BJ (cell line): ENCODE data around the gene PROS1. TPM values are rescaled to one million over a fixed set of nuclear protein-coding genes. Genes with fewer than 3 reads are reported as not detected.

ENCODE experiments used
- CTCF ChIA-PET: fragments of 350-600 bp; formaldehyde crosslinking; extraction: SDS; loops from one replicate; lab custom pipeline; 2021; ENCODE audit warnings: antibody characterized with exemption, inconsistent platforms; lab: Yijun Ruan, JAX
- POLR2A ChIA-PET: fragments of 300-600 bp; sonication (Branson Sonifier 250); formaldehyde crosslinking; extraction: SDS; loops from one replicate; lab custom pipeline; 2021; ENCODE audit warnings: antibody characterized with exemption; lab: Charles Lee
- DNase-seq: peaks from one replicate; pipeline ENCODE4 v3.0.0-alpha.2; 2011; ENCODE audit warnings: low read depth
- H3K27me3 ChIP-seq: 2 replicates; pipeline ENCODE4 v1.6.0; 2011; ENCODE audit warnings: low read length; ENCODE audit not compliant: control insufficient read depth, insufficient read depth
- H3K36me3 ChIP-seq: 2 replicates; pipeline ENCODE4 v1.5.1; 2011; ENCODE audit warnings: low read length; ENCODE audit not compliant: control insufficient read depth, insufficient read depth
- H3K4me3 ChIP-seq: 2 replicates; pipeline ENCODE4 v1.5.1; 2011; ENCODE audit warnings: low read depth, mild to moderate bottlenecking, control low read depth, low read length
- polyA minus RNA-seq: library from RNA; depleted of rRNA, polyadenylated mRNA; stranded (reverse); fragments of >200 nt; gene quantifications from 2 replicates; pipeline ENCODE4 v1.2.3, GENCODE V29; 2011; rRNA and poly(A)+ RNA removed
- polyA plus RNA-seq: library from polyadenylated mRNA; depleted of rRNA; stranded (reverse); fragments of >200 nt; gene quantifications from 2 replicates; pipeline ENCODE4 v1.2.3, GENCODE V29; 2011; rRNA removed
- TF ChIP-seq, protein P1 (sequence below): IDR thresholded peaks from 2 replicates; pipeline ENCODE4 v1.5.1; 2011; ENCODE audit warnings: low read depth, mild to moderate bottlenecking, control low read depth, inconsistent platforms, low read length, moderate library complexity; ENCODE audit not compliant: insufficient read depth

Gene PROS1
- polyA plus RNA-seq (2.0 and 5.2 TPM in 2 replicates), polyA minus RNA-seq (0.24 and 1.1 TPM in 2 replicates)

DNA sequence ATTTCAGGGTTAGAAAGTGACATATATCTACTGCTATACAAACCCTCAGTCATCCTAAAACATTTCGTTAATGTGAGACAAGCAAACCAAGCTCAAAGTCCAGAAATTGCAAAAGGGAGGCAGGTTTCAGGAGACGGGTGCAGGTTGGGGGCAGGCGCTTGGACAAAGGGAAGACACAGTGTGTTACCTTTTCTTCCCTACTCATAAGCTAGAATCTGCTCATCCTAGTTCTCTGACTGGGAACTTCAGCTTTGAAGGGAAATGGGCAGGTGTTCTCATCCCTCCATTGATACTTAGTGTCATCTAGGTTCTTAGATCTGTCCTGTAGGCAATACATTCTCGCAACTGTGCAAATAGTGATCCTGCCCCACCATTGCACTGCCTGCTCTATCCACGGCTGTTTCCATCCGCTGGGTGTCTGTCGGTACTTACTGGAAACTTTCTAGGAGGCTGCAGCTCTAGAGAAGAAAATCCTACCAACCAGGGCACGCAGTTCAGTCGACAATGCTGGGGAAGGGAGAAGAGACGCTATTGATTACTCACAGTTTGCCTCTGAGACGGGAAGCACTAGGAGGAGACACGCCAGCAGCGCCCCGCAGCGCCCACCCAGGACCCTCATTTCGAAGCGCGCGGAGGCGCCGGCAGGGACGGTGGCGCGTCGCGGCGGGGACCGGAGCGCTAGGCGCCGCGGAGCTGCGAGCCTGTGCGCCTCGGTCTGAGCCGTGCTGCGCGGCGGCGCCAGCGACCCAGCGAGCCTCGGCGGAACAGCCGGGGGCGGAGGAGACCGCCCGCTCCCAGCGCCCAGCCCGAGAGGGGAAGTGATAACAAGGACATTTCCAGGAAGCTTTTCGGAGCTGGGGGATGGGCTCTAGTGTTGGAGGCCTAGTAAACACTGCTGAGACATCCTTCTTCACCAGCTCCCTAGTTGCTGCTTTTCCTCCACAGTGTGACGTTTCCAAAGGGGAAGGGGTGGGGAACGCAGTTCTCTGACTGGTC, at the start of gene PROS1:
PROS1 (minus strand) TSS at position 766 of the 996 bp plus-strand sequence; CDS start at position 619, 147 bp downstream.
- no peaks in the 10 kb centered on the region for H3K36me3 ChIP-seq
- ChIA-PET CTCF (interaction anchor here (0.9 kb wide), 1 partner anchor 31 kb away, joined by 3 read pairs; no protein-coding TSS in a partner anchor), POLR2A (no interaction called here)
- DNase-seq: no peak
- no peaks in the 10 kb centered on the region for H3K27me3 ChIP-seq
- H3K4me3 ChIP-seq: peak within 1 kb of the TSS; percentile 53
- TF ChIP-seq, protein P1, sequence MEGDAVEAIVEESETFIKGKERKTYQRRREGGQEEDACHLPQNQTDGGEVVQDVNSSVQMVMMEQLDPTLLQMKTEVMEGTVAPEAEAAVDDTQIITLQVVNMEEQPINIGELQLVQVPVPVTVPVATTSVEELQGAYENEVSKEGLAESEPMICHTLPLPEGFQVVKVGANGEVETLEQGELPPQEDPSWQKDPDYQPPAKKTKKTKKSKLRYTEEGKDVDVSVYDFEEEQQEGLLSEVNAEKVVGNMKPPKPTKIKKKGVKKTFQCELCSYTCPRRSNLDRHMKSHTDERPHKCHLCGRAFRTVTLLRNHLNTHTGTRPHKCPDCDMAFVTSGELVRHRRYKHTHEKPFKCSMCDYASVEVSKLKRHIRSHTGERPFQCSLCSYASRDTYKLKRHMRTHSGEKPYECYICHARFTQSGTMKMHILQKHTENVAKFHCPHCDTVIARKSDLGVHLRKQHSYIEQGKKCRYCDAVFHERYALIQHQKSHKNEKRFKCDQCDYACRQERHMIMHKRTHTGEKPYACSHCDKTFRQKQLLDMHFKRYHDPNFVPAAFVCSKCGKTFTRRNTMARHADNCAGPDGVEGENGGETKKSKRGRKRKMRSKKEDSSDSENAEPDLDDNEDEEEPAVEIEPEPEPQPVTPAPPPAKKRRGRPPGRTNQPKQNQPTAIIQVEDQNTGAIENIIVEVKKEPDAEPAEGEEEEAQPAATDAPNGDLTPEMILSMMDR: no peak

DNA sequence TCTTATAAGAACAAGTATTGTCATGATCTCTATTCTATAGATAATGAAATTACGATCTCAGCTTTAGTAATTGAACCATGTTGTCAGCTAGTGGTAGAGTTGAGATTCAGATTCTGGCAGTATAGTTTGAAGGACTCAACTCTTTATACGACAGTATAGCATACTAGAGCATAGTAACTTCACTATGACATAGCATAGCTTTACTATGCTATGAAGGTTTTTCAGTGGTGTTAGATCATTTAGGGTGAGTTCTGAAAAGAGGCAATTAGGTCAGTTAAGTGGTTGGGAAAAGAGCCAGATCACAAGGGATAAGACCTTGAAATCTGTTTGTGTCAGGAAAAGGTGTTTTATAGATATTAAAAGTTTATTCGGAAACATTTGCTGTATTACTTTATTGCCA, 46.6 kb upstream of the PROS1 start:
- CTCF ChIA-PET: no interaction called here
- Histone ChIP-seq H3K36me3 (no peaks in the 10 kb centered on the region), H3K27me3 (no peaks in the 10 kb centered on the region), H3K4me3 (no peak overlapping the region)
- TF ChIP-seq, protein P1: no peak
- no peak for DNase-seq
- POLR2A ChIA-PET: no interaction called here

DNA sequence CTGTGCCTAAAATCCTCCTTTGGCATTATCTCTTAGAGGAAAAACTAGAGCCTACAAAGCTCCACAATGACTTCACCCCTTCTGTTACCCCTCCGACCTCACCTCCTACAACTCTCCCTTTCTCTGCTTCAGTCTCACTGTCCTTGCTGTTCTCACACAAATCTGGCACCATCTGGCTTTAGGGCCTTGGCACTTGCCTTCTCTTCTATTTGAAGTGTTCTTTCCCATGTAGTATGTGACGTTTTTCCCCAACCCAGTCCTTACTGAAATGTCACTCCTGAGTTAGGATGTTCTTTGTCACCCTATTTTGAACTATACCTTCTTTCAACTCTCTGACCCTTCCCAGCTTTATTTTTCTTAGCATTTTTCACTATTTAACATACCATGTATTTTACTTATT, 46.0 kb upstream of the PROS1 start:
- POLR2A ChIA-PET: no interaction called here
- H3K27me3 ChIP-seq: no peaks in the 10 kb centered on the region
- TF ChIP-seq, protein P1: no peak
- no peaks in the 10 kb centered on the region for H3K36me3 ChIP-seq
- CTCF ChIA-PET: interaction anchor here (0.7 kb wide), 1 partner anchor 294 kb away, joined by 5 read pairs; no protein-coding TSS in a partner anchor
- no peak overlapping the region for H3K4me3 ChIP-seq
- no peak for DNase-seq

DNA sequence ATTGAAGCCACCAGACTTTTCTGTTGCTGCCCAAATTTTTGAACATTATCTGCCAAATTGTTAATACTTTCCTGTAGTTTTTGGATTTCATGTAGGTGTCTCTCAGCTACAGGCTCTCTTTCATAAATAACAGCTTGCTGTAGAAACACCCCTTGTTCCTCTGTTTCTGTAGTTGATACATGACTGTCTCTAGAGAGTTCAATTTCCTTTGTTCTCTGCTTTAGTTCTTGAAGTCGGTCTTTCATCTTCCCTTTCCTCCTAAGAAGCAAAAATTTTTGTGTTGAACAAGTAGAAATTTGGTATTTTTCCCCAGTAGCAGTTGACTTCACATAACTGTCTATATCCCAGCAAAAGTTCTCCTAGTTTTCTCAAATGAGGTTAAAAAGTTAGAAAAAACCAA, 41.3 kb upstream of the PROS1 start:
- POLR2A ChIA-PET: no interaction called here
- Histone ChIP-seq H3K4me3 (no peak overlapping the region), H3K27me3 (no peaks in the 10 kb centered on the region), H3K36me3 (no peaks in the 10 kb centered on the region)
- DNase-seq: no peak
- TF ChIP-seq, protein P1: no peak
- CTCF ChIA-PET: interaction anchor here (0.9 to 3.6 kb wide), 2 partner anchors 11 to 34 kb away, joined by 3 to 17 read pairs; no protein-coding TSS in a partner anchor

DNA sequence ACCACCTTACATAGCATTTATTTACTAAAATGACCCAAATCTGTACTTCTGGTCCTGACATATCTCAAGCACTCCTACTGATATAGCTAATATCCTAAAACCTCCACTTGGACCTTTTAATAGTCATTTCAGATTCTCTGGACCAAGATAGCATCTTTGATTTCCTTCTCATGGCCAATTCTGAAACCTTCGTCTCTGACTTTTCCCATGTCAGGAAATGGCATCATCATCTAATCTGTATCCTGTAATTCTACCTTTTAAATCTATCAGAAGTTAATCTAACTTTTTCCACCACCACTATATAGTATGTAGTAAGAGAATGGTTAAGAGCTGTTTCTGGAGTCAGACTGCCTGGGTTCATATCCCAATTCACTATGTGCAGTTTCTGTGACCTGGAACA, 38.5 kb upstream of the PROS1 start:
- TF ChIP-seq, protein P1: no peak
- no peak for DNase-seq
- Histone ChIP-seq H3K36me3 (no peaks in the 10 kb centered on the region), H3K4me3 (no peak overlapping the region), H3K27me3 (no peaks in the 10 kb centered on the region)
- ChIA-PET POLR2A (no interaction called here), CTCF (no interaction called here)
